Right lung (tissue), 5 donors: ENCODE data around the gene LTB4R2. TPM values are rescaled to one million over a fixed set of nuclear protein-coding genes. Genes with fewer than 3 reads are reported as not detected.

ENCODE experiments used
- DNase-seq, 2 donors: peaks; one replicate each; pipeline ENCODE4 v3.0.0-alpha.2; 2013
- polyA plus RNA-seq, 5 donors: library from polyadenylated mRNA; unstranded; fragments of 120-200 nt; gene quantifications; one replicate each; pipeline versions ENCODE4 v1.2.1 to v1.2.3, GENCODE V29; 2013; ENCODE audit warnings: inconsistent platforms in 1 of 5, low replicate concordance in 1 of 5; ENCODE audit not compliant: insufficient read length in 5 of 5, insufficient read depth in 1 of 5

Gene LTB4R2
- polyA plus RNA-seq, 5 donors, result 3.4 to 5.2 (median 4.7) TPM

DNA sequence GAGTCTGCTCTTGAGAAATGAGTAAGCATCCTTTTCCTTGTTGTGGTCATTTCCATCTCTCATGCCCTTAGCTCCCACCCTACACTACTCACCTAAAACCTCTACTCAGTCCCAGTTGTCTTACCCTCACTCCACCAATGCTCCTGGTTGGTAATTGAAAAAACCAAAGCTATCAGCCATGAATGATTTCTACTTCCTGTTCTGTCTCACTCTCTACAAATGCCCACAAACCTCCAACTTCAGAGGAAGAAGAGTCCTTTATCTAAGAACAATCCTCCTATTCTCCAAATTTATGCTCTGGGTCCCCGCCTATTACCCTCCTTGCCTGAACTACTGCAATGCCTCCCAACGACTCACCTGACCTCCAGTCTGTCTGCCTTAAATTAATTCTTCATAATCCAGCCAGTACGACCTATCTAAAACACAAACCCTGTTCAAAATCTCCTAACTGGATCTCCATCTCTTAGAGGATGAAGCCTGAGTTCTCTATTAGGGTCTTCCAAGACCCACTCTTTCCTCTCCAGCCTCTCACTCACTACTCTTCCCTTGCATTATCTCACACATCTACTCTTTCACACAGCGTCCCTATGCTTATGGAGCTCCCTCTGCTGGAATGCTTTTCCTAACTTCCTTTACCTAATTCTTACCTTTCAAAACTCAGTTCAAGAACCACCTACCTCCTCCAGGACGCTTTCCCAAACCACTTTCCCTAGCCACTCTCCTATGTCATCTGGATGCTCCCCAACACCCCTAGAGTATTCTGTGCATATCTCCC is 12.6 kb upstream of the LTB4R2 start:
- no peak for DNase-seq

DNA sequence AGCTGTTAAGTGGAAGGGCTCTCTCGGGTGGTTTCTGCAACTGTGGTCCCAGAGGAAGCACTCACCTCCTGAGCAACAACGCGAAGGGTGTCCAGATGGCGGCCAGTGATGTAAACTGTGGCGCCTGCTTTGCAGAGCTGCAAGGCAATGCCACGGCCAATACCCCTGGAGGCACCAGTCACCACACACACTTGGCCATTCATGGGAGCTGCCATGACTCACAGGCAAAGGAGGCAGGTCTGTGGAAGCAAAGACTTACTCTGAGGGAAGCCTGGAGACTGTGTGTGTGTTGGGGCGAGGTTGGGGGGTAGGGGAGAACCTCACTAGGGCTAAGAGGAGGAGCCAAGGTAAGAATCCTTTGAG is 11.1 kb upstream of the LTB4R2 start:
- DNase-seq, result no peak

DNA sequence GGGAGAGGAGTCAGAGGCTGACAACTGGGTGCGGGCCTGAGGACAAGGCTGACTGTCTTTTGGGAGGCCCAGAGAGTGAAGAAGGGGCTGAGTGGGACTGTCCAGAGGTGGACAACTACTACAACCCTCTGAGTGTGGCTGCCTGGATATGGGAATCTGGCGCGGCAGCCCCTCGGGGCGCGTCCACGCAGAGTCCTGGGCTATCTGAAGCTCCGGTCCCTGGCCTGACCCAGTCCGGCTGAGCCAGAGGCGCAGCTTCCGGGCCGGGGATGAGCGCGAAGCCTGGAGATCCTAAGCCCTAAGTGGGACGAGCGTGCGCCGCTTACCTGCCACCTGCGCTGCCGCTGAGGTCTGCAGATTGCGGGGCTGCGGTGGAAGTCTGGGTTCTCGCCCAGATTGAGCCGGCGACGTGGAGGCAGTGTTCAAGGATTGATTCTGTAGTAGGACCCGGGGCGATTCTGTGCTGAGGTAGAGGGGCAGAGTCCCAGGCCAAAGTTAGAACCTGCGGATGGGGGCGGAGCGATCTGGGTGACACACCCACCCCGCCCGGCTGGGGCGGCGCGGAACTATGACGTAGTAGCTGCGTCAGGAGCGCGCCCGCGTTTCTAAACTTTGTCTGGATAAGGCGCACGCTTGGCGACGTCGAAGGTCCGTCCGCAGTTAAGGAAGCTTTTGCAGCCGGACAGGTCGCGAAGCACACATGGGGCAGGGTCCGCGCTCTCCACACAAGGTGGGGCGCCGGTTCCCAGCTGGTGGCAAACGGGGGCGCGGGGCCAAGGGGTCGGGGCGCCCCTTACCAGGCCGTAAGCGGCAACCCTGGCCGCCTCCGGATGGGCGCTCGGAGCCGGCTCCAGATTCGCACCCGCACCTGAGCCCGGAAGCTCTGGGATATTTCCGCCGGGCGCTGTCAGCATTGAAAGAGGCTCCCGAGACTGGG is 10.4 kb upstream of the LTB4R2 start, which contains the start of the genes DHRS1 and NOP9:
DHRS1 (minus strand) TSS at position 526 of the 937 bp plus-strand sequence. CDS start 674 bp downstream, outside the sequence.
NOP9 (plus strand) TSS at position 596 of the 937 bp plus-strand sequence; CDS start at position 701, 105 bp downstream.
- peak; percentile 89 for DNase-seq

DNA sequence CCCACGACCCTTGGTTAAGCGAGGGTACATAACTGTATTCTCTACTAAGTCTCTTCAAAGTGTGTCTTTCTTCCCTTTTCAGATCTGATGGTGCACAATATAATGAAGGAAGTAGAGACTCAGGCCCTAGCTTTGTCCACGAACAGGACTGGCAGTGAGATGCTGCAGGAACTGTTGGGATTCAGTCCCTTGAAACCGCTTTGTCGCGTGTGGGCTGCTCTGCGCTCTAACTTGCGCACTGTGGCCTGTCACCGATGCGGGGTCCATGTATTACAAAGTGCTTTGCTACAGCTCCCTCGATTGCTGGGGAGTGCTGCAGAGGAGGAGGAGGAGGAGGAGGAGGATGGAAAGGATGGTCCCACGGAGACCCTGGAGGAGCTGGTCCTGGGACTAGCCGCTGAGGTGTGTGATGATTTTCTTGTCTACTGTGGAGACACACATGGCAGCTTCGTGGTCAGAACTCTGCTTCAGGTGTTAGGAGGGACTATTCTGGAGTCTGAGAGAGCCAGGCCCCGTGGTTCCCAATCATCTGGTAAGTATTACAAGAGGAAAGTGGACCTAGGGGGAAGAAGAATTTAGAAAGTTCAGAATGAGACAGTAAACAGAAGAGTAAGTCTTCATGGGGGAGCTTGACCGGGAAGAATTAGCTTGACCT is 9.5 kb upstream of the LTB4R2 start:
- DNase-seq, result no peak

DNA sequence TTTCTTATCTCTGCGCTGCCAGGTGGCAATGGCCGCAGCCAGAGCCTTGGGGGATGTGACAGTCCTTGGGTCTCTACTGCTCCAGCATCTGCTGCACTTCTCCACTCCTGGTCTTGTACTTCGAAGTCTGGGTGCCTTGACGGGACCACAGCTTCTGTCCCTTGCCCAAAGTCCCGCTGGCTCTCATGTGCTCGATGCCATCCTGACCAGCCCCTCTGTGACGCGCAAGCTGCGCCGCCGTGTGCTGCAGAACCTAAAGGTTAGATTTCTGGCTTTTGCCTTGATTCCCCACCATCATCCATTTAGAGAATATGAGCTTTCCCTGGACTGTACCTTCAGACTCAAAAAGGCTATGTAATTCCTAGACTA is 5.9 kb upstream of the LTB4R2 start:
- DNase-seq, result no peak

DNA sequence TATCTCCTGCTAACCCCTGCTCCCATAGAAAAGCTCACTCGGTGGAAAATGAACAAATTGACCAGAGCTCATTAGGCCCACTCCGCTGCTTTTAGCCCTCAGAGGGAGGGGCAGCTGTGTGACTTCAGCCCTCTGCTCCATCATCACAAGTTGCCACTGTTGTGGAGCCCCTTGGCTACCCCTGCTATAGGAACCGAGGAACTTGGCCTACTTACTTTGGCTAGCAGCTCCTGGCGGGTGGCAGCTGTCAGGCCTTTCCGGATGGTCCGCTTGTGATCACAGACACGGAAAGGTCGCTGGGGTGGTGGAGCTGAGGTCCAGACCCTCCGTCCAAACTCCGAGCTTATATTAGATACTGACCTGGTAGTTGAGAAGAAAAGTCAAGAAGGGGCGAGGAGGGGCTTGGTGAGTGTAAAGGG is 2.8 kb upstream of the LTB4R2 start:
- no peak for DNase-seq

DNA sequence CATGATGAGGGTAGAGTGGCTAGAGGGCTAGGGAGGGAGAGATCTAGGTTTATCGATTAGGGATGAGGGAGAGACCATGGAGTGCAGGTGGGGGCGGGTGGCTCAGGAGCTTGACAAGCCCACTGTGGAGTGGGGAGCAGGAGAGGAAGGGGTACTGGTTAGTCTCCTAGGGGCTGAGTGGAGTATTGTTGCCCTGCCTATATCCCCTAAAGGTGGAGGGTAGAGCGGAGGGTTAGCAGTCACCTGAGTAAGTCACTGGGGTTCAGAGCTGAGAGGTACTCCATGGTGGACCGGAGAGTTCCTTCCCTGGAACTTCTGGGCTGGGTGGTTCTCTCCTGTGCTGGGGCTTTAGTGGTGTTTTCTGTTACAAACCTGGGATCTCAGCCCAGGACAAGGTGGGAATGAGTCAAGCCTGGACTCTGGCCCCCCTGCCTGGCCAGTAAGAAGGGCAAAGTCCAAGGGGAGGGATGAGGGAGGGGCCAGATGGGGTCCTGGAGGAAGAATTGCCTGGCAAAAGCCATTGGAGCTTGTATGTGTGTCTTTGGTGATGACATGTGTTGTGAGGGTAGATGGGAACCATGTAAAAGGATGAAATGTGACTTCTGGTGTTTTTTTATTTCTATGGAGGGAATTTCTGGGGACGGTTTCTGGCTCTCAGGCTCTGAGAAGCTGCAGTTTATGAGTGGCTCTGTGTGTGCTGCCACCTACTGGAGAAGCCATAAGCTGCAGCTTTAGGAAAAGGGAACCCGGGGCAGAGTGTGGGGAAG is 2.2 kb upstream of the LTB4R2 start, which contains the start of gene CIDEB:
CIDEB (minus strand) TSS at position 403 of the 767 bp plus-strand sequence; CDS start at position 284, 119 bp downstream.
- no peak for DNase-seq

DNA sequence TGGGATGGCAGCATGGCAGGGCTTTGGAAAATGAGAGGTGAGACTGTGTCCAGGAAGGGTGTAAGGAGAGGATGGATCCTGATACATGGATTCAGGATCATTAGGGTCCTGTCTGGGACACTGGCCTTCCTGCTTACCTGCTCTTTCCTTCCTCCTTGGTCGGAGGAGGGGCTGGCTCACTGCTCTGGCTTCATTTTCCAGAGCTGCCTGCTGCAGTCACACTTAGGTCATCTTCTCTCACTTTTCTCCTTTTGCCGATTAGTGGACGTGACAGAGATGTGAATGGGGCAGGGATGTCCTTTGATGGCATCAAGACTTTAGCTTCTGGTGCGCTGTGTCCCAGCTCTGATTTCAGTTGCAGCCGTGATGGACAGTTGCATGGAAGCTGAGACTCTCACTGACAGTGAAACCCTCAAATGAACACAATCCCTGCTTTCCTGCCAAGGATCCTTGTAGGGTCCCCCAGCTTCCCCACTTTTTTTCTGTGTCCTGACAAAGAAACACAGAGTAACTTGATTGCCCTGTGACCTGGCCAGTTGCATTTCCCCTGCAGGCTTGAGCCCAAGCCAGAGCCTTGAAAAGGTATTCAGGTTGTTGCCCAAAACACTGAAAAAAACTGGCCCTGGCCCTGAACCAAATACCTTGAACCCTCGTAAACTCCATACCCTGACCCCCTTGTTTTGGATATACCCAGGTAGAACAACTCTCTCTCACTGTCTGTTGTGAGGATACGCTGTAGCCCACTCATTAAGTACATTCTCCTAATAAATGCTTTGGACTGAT is 1.4 kb upstream of the LTB4R2 start:
- no peak for DNase-seq

DNA sequence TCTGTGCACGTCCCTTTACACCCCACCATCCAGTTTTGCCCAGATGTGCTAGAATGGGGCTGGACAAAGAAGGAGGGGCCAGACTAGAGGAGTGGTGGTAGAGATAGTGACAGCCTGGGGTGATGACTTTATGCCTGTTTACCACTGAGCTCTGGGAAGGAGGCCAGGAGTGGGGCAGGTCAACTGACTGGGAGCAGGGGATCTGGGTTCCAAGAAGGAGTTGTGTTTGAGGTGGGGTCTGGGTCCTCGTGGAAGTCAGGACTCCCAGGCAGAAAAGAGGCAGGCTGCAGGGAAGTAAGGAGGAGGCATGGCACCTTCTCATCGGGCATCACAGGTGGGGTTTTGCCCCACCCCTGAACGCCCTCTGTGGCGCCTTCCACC is 315 bp downstream of the LTB4R2 start:
- no peak for DNase-seq

DNA sequence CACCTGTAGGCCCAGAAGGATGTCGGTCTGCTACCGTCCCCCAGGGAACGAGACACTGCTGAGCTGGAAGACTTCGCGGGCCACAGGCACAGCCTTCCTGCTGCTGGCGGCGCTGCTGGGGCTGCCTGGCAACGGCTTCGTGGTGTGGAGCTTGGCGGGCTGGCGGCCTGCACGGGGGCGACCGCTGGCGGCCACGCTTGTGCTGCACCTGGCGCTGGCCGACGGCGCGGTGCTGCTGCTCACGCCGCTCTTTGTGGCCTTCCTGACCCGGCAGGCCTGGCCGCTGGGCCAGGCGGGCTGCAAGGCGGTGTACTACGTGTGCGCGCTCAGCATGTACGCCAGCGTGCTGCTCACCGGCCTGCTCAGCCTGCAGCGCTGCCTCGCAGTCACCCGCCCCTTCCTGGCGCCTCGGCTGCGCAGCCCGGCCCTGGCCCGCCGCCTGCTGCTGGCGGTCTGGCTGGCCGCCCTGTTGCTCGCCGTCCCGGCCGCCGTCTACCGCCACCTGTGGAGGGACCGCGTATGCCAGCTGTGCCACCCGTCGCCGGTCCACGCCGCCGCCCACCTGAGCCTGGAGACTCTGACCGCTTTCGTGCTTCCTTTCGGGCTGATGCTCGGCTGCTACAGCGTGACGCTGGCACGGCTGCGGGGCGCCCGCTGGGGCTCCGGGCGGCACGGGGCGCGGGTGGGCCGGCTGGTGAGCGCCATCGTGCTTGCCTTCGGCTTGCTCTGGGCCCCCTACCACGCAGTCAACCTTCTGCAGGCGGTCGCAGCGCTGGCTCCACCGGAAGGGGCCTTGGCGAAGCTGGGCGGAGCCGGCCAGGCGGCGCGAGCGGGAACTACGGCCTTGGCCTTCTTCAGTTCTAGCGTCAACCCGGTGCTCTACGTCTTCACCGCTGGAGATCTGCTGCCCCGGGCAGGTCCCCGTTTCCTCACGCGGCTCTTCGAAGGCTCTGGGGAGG is 985 bp downstream of the LTB4R2 start, which contains the start of gene LTB4R:
LTB4R (plus strand) TSS at position 857 of the 959 bp plus-strand sequence. CDS start 4,150 bp downstream, outside the sequence.
- DNase-seq, result peak; percentile 77 to 82

DNA sequence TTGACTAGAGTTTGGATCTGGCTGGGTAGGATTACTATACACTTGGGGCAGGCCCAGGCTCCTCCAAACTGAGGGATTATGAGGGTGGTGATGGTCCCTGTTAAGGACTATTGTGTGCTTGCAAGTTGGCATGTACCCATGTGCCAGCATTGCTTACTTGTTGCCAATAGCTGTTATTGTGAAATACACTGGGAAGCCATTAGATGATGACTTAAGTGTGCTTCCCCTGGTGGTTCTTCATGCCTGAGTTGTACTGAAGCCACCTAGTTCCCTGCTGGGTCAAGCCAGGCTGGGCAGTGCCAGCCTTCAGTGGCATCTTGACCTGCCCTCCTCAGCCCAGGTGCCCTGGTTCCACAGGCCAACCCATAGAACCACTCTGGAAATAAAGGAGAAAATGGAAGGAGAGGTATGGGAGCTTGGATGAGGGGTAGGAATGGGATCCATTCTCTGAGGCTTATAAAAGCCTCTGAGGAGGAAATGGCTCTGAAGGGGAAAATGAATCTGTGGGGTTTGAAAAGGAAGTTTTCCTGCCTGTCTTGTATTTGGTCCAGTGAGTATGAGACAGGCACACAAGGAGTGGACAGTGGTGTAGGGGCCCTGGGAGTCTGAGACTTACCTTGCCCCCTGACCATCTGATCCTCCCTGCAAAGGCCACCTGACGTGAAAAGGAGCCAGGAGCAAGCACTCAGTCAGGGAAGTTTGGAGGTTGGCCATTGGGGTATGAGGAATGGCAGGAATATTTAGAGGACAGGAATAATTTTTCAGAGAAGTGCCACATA is 2.1 kb downstream of the LTB4R2 start:
- DNase-seq, result no peak

DNA sequence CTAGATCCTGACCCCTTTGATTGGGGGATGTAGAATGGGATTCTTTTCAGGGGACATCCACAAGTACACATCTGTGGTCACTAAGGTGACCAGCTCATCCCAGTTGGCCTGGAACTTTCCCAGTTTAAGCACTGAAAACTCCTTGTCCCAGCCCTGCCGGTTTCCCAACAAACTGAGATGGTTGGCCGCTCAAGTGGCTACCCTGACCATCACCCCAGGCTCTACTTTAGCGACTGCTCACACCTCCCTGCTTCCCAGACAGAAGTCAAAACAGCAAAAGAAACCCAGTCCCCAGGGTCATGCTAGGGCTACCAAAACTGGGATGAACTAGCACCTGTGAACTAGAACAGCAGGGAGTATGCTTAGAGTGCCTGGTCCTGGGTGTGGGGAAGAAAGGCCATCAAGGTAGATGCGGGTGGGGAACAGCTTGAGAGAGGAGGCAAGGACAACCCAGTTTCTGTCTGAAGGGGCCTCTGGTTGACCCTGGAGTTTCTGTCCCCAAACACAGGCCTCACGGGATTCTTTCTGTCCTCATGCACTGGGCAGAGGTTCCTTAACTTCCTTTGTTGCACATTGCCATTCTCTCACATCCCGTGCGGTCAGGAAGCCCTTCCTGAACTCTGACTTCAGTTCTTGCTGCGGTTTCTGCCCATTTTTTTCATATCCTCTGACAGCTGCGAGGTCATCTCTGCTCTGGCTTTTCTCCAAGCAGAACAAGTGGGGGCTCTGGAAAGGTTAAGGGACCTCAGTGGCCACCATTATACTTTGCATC is 3.0 kb downstream of the LTB4R2 start:
- DNase-seq, result no peak

DNA sequence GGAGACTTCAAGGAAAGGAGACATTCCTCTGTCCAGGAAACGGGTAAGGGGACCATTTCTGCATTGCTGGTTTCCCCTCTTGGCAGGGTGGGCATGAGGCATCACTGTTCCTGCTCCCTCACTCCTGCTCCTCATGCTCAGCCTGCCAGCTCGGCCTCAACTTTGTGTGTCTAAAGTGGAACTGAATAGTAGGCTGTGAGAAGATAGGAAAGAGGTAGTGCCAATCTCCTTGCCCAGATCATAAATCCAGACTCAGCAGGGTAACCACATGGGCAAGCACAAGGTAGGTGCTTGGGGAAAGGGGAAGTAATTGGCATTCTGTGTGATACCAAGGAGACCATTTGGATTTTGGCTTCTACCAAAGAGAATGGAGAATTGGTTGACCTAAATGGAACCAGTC is 4.0 kb downstream of the LTB4R2 start:
- DNase-seq, result no peak

DNA sequence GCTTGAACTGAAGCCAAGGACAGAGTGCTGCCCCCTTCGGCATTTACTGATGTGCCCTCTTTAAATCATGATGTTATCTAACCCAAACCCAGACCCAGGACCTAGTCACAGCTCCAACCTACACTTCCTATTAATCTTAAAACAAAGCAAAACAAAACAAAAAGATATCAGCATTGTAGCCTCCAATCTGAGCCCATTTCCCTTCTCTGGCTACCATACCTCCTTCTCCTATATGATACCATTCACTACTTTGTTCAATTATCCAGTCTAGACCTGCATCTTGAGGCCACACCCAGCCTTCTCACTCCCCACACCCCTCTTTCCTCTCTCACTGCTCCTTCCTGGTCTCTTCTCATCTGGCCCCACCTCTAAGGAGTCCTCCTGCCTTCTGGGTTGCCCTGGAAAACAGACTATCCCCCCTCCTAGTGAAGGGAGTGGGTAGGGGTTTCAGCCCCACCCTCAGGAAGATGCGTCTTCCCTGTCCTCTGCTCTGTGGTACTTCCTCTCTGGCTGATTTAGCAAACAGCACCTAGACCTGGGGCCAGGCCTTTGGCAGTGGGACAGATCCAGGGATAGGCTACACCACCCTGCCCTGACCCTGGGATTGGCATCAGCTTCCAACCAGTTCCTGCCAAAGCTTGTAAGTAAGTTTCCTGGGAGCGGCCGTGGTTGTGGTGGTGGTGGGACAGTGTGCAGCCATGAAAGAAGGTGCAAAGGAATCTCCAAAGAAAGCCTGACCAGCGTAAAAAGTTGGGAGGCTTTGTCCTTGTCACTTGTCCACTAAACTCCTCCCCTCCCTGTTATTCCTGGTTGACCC is 4.6 kb downstream of the LTB4R2 start:
- DNase-seq, result no peak

DNA sequence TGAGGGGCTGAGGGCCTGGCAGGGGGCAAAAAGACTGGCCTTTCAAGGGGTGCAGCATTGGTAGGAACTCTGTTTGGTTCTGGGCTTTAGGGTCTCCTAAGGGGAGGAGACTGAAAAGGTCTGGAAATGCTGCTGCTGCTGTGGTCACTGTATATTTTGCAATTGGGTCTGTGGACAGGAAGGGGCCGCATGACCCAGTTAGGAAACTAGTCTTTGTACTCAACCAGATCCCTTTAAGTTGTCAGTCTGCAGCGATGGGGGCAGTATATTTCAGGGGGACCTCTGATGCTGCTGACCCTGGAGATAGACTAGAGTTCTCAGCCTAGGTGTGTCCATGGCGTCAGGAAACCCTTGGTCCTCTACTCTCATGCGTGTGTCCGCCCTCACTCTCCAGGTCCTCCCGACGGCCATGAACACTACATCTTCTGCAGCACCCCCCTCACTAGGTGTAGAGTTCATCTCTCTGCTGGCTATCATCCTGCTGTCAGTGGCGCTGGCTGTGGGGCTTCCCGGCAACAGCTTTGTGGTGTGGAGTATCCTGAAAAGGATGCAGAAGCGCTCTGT is 5.4 kb downstream of the LTB4R2 start:
- no peak for DNase-seq
